GM23248 (cell line): ENCODE data around the gene TTLL13. TPM values are rescaled to one million over a fixed set of nuclear protein-coding genes. Genes with fewer than 3 reads are reported as not detected.

Experiments
- DNase-seq: peaks from one replicate; pipeline ENCODE4 v3.0.0-alpha.2; 2015
- H2AFZ ChIP-seq: fragments of 200-600 bp; sonication (generic); 2 replicates; pipeline ENCODE4 v1.6.1; 2016; ENCODE audit warnings: antibody characterized with exemption
- H3F3A ChIP-seq: fragments of 200-600 bp; sonication (generic); 2 replicates; pipeline ENCODE4 v1.6.1; 2016; ENCODE audit warnings: mild to moderate bottlenecking, antibody characterized with exemption, mixed run types; ENCODE audit not compliant: insufficient read depth
- H3K27ac ChIP-seq: fragments of 200-600 bp; sonication (generic); 2 replicates; pipeline ENCODE4 v1.5.1; 2016; ENCODE audit warnings: mild to moderate bottlenecking
- H3K27me3 ChIP-seq: fragments of 200-600 bp; sonication (generic); replicated peaks from 2 replicates; pipeline ENCODE4 v1.6.1; 2016; ENCODE audit warnings: mild to moderate bottlenecking; ENCODE audit not compliant: insufficient read depth
- H3K36me3 ChIP-seq: fragments of 200-600 bp; sonication (generic); 2 replicates; pipeline ENCODE4 v1.6.1; 2016; ENCODE audit warnings: low read depth, mild to moderate bottlenecking
- H3K4me1 ChIP-seq: fragments of 200-600 bp; sonication (generic); 2 replicates; pipeline ENCODE4 v1.6.1; 2016; ENCODE audit warnings: mild to moderate bottlenecking; ENCODE audit not compliant: insufficient read depth
- H3K4me2 ChIP-seq: fragments of 200-600 bp; sonication (generic); one replicate; pipeline ENCODE4 v1.6.1; 2016; ENCODE audit warnings: mild to moderate bottlenecking; ENCODE audit not compliant: unreplicated experiment
- H3K4me3 ChIP-seq: fragments of 200-600 bp; sonication (generic); 2 replicates; pipeline ENCODE4 v1.5.1; 2016; ENCODE audit warnings: mild to moderate bottlenecking
- H3K79me2 ChIP-seq: fragments of 200-600 bp; sonication (generic); 2 replicates; pipeline ENCODE4 v1.6.1; 2016; ENCODE audit warnings: mild to moderate bottlenecking; ENCODE audit not compliant: insufficient read depth
- H3K9ac ChIP-seq: fragments of 200-600 bp; sonication (generic); 2 replicates; pipeline ENCODE4 v1.6.1; 2016; ENCODE audit warnings: mild to moderate bottlenecking
- H3K9me2 ChIP-seq: fragments of 200-600 bp; sonication (generic); 2 replicates; pipeline ENCODE4 v1.6.1; 2016; ENCODE audit warnings: mixed run types, mild to moderate bottlenecking, moderate library complexity; ENCODE audit not compliant: insufficient read depth
- H3K9me3 ChIP-seq: fragments of 200-600 bp; sonication (generic); one replicate; pipeline ENCODE4 v1.6.1; 2017; ENCODE audit warnings: low read depth
- H4K20me1 ChIP-seq: fragments of 200-600 bp; sonication (generic); 2 replicates; pipeline ENCODE4 v1.6.0; 2016; ENCODE audit not compliant: insufficient read depth
- EZH2 ChIP-seq: fragments of 200-600 bp; sonication (generic); IDR thresholded peaks from 2 replicates; pipeline ENCODE4 v1.6.1; 2018; ENCODE audit warnings: antibody characterized with exemption, mild to moderate bottlenecking; ENCODE audit not compliant: insufficient read depth, poor library complexity, severe bottlenecking
- EZH2phosphoT487 ChIP-seq: fragments of 200-600 bp; sonication (generic); IDR thresholded peaks from 2 replicates; pipeline ENCODE4 v1.6.1; 2018; ENCODE audit warnings: antibody characterized with exemption, moderate library complexity, mild to moderate bottlenecking, low read depth; ENCODE audit not compliant: insufficient read depth
- WGBS, 2 experiments: methylation state at CpG; one replicate each; pipeline ENCODE4 v1.1.6; 2015 to 2017; ENCODE audit warnings: low lambda C conversion rate in 2 of 2, low coverage in 1 of 2; ENCODE audit errors: missing lambda C conversion rate in 2 of 2; 5-methylcytosine and 5-hydroxymethylcytosine counted together
- in situ Hi-C: fragments of 300-500 bp; cut with MboI; formaldehyde crosslinking; loops from 2 replicates; pipeline ENCODE4 v1.15.0; 2020
- polyA plus RNA-seq: library from polyadenylated mRNA; unstranded; fragments of >200 nt; fragmentation: Nextera tagmentation; extraction: Ambion mirVana; gene quantifications from 2 replicates; pipeline ENCODE4 v1.2.1, GENCODE V29; 2016
- total RNA-seq: library from RNA; depleted of rRNA; stranded (reverse); fragments of >200 nt; shearing (Covaris generic); gene quantifications from 2 replicates; pipeline ENCODE4 v1.2.3, GENCODE V29; 2014

The TTLL13 gene
- total and polyA plus RNA-seq, 2 experiments from 2014 or later = not detected

DNA sequence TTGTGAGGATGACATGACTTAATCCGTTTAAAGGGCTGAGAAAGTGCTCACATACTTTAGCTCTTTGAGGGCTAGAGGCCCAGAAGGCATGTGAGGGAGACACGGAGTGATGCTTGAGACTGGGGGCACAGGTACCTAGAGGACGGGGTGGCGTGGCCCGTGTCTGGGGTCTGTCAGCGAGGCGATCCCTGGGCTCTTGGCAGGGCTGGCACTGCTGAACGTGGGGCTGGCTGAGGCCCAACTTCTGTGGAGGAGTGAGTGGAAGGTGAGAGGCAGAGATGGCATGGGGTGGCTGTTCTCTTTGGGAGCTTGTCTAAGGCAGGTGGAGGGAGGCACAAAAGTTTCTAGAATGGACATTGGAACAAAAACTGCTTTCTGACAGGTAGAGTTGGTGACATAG is 38.8 kb upstream of the TTLL13 start:
- in situ Hi-C loops = no loop called here
- no peak for TF ChIP-seq EZH2
- TF ChIP-seq EZH2phosphoT487 = no peak
- no peaks in the 10 kb centered on the region for H3K4me1 ChIP-seq
- DNase-seq = no peak
- H3K4me2 ChIP-seq = no peak overlapping the region
- H3K9me2 ChIP-seq = no peaks in the 10 kb centered on the region
- no peaks in the 10 kb centered on the region for H3F3A ChIP-seq
- 85 to 87% methylated on average over 8 of the region's 8 CpGs for WGBS, 2 experiments
- no peaks in the 10 kb centered on the region for H3K36me3 ChIP-seq
- H3K9me3 ChIP-seq = no peaks in the 10 kb centered on the region
- no peak overlapping the region for H3K27ac ChIP-seq
- H3K27me3 ChIP-seq = no peaks in the 10 kb centered on the region
- H4K20me1 ChIP-seq = no peaks in the 10 kb centered on the region
- H2AFZ ChIP-seq = no peak overlapping the region
- no peak overlapping the region for H3K4me3 ChIP-seq
- no peak overlapping the region for H3K9ac ChIP-seq
- no peaks in the 10 kb centered on the region for H3K79me2 ChIP-seq

DNA sequence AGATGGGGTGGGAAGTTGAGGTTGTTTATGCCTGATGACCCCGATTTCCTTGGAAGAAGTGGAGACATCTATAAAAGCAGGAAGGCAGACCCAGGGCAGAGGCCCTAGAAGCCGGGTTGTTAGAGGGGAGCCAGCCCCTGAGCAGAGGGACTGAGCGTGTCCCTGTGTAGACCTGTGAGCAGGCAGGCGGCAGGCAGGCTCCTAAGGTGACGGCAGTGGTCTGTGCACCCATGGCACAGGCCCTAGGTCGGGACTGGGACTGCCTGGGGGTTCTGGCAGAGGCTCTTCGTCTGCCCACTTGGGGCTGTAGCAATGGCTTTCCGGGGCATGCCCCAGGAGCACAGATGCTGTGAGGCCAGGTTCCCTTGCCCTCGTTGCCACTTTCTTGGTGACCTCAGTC is 38.3 kb upstream of the TTLL13 start:
- 92 to 99% methylated on average over 9 of the region's 9 CpGs for WGBS, 2 experiments
- Histone ChIP-seq H3K4me3 (no peak overlapping the region), H3K9ac (no peak overlapping the region), H2AFZ (no peak overlapping the region), H3F3A (no peaks in the 10 kb centered on the region), H3K36me3 (no peaks in the 10 kb centered on the region), H3K27me3 (no peaks in the 10 kb centered on the region), H3K9me2 (no peaks in the 10 kb centered on the region), H3K9me3 (no peaks in the 10 kb centered on the region), H3K4me1 (no peaks in the 10 kb centered on the region), H3K79me2 (no peaks in the 10 kb centered on the region), H4K20me1 (no peaks in the 10 kb centered on the region), H3K27ac (no peak overlapping the region), H3K4me2 (no peak overlapping the region)
- in situ Hi-C loops = no loop called here
- no peak for DNase-seq
- TF ChIP-seq EZH2 (no peak), EZH2phosphoT487 (no peak)

DNA sequence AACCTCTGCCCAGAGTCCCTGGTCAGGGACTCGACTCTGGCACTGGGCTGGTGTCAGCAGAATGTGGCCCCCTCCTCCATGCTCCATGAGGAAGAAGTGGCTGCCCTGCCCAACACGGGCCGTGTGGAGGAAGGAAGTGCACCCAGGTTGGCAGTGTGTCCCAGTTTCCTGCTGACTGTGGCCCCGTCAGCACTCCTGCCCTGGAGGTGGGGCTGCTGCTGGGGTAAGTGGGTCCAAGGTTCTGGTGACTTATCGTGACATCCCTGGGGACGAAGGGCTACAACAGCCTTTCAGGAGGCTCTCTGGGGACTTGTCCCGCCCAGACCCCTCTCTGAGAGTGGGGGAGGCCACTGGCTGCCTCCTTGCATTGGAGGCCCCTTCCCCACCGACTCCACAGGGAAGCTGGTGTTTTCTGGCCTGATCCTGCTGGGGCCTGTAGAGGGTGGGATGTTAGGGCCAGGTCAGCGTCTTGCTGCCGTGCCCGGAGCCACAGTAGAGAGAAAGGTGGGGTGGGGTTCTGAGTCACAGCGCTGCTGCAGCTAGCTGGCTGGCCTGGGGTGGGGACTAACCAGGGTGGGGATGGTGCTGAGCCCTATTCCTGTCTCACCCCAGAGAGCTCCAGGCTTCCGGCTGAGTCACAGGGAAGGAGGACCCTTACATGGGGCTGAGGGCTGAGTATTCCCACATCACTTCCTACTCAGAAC is 37.8 kb upstream of the TTLL13 start:
- Histone ChIP-seq H3K9ac (no peak overlapping the region), H3K4me3 (no peak overlapping the region), H4K20me1 (no peaks in the 10 kb centered on the region), H3K9me3 (no peaks in the 10 kb centered on the region), H3K4me2 (no peak overlapping the region), H2AFZ (no peak overlapping the region), H3K79me2 (no peaks in the 10 kb centered on the region), H3K4me1 (no peaks in the 10 kb centered on the region), H3K9me2 (no peaks in the 10 kb centered on the region), H3F3A (no peaks in the 10 kb centered on the region), H3K36me3 (no peaks in the 10 kb centered on the region), H3K27ac (no peak overlapping the region), H3K27me3 (no peaks in the 10 kb centered on the region)
- WGBS, 2 experiments = 78 to 90% methylated on average over 12 to 13 of the region's 13 CpGs
- in situ Hi-C loops = no loop called here
- peak; percentile 36 for DNase-seq
- no peak for TF ChIP-seq EZH2
- TF ChIP-seq EZH2phosphoT487 = no peak

DNA sequence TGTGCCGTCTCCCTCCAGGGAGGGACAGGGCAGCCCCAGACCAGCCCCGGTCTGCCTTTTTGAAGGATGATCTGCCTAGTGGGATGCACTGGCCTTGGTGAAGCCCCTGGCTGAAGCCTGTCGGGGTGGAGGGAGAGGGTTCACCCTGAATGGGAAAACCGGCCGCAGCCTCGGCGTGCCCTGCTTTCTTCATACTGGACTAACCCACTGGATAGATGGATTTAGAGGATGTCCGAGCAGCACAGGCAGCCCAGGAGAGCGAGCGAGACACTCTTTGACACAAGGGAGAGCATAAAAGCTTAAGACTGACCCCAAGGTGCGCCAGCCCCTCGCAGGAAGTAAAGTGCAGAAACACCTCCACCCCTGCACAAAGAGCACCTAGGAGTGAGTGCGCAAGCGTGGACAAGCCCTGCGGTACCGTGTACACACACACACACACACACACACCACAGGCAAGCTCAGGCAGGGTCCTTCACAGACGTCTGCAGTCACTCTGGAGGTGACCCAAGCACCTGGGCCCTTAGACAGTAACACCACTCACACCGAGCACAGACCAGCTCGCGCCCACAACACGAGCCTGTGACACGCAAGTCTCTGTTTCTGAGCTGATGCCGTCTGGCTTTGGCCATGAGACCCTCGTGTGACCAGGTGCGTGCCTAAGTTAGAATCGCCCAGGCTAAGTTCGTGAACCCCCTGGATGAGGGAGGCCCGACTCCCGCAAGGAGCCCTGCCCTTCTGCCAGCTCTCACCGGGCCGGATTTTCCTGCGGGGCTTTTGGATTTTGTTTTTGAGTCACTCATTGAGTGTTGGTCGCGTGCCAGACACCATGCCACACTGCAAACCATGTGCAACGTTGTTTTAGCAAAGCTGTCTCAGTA is 36.9 kb upstream of the TTLL13 start:
- WGBS, 2 experiments = 86 to 88% methylated on average over 34 to 35 of the region's 35 CpGs

More for the DNA sequence above, 36.9 kb upstream of the TTLL13 start:
- Histone ChIP-seq H4K20me1 (no peaks in the 10 kb centered on the region), H3K4me3 (no peak overlapping the region), H3F3A (no peaks in the 10 kb centered on the region), H2AFZ (no peak overlapping the region), H3K79me2 (no peaks in the 10 kb centered on the region), H3K27me3 (no peaks in the 10 kb centered on the region), H3K9ac (no peak overlapping the region), H3K36me3 (no peaks in the 10 kb centered on the region), H3K4me1 (no peaks in the 10 kb centered on the region), H3K27ac (no peak overlapping the region), H3K4me2 (no peak overlapping the region), H3K9me2 (no peaks in the 10 kb centered on the region), H3K9me3 (no peaks in the 10 kb centered on the region)
- no peak for DNase-seq
- TF ChIP-seq EZH2phosphoT487 (no peak), EZH2 (no peak)
- in situ Hi-C loops = no loop called here
